SK-N-SH treated with all-trans-retinoic acid at 6 μM for 48 hours (cell line): ENCODE measurements around the gene DOHH.

ENCODE experiments used
- CREB5 ChIP-seq: fragments of 250-450 bp; sonication (Bioruptor Pico); IDR thresholded peaks from 2 replicates; pipeline ENCODE4 v1.5.1; 2020; ENCODE audit warnings: low read depth, mild to moderate bottlenecking, moderate library complexity
- CSDC2 ChIP-seq: fragments of 250-450 bp; sonication (Bioruptor Pico); IDR thresholded peaks from 2 replicates; pipeline ENCODE4 v1.5.0; 2020; ENCODE audit warnings: mild to moderate bottlenecking, moderate library complexity
- PATZ1 ChIP-seq: fragments of 250-450 bp; sonication (Bioruptor Pico); IDR thresholded peaks from 2 replicates; pipeline ENCODE4 v1.8.0; 2020; ENCODE audit warnings: mild to moderate bottlenecking, moderate library complexity, borderline replicate concordance
- TCF4 ChIP-seq: fragments of 250-450 bp; sonication (Bioruptor Pico); IDR thresholded peaks from 2 replicates; pipeline ENCODE4 v1.8.0; 2021; ENCODE audit warnings: mild to moderate bottlenecking, moderate library complexity, borderline replicate concordance
- TOX ChIP-seq: fragments of 250-450 bp; sonication (Bioruptor Pico); IDR thresholded peaks from 2 replicates; pipeline ENCODE4 v1.8.0; 2021; ENCODE audit warnings: mild to moderate bottlenecking, moderate library complexity, borderline replicate concordance
- ZFP3 ChIP-seq: fragments of 250-450 bp; sonication (Bioruptor Pico); IDR thresholded peaks from 2 replicates; pipeline ENCODE4 v1.5.0; 2020; ENCODE audit warnings: mild to moderate bottlenecking, moderate library complexity

- TF ChIP-seq CREB5 (CRISPR knock-in tag) (no peak), CSDC2 (CRISPR knock-in tag) (no peak), TCF4 (CRISPR knock-in tag) (no peak), PATZ1 (no peak), ZFP3 (CRISPR knock-in tag) (no peak), TOX (CRISPR knock-in tag) (no peak)
These were observed 33.2 kb upstream of the DOHH start for GRCh38 chr19:3533563-3534216.
